Stimulated activated CD8-positive, alpha-beta memory T cell treated with anti-CD3 and anti-CD28 coated beads, Interleukin-15, amount 100 ng/mL, for 1 hour (primary cell): ENCODE results near the gene MMP12.

Experiments used
- DNase-seq: peaks from one replicate; pipeline ENCODE4 v3.0.0-alpha.2; 2020; ENCODE audit warnings: low read depth

The MMP12 gene

GRCh38 chr11:102850973-102851745, 23.6 kb downstream of the MMP12 start:
- no peak for DNase-seq

- no peak for DNase-seq
Measured at GRCh38 chr11:102849311-102849710, 25.5 kb downstream of the MMP12 start.

GRCh38 chr11:102846292-102846691, 28.5 kb downstream of the MMP12 start:
- no peak for DNase-seq

GRCh38 chr11:102843489-102843888, 31.3 kb downstream of the MMP12 start, which contains the start of gene MMP3:
Gene MMP3, minus strand, starts transcription at chr11:102843609. Its CDS starts 63 bp downstream, at chr11:102843546.
- DNase-seq = no peak

- DNase-seq = no peak
Measured at GRCh38 chr11:102842930-102843329, 31.9 kb downstream of the MMP12 start.

GRCh38 chr11:102840018-102840417, 34.8 kb downstream of the MMP12 start:
- DNase-seq = no peak

GRCh38 chr11:102837646-102838045, 37.1 kb downstream of the MMP12 start:
- DNase-seq = no peak

- no peak for DNase-seq
Measured at GRCh38 chr11:102837156-102837555, 37.6 kb downstream of the MMP12 start.

GRCh38 chr11:102836290-102836875, 38.4 kb downstream of the MMP12 start:
- no peak for DNase-seq

GRCh38 chr11:102833731-102834130, 41.1 kb downstream of the MMP12 start:
- no peak for DNase-seq

GRCh38 chr11:102832612-102833011, 42.2 kb downstream of the MMP12 start:
- no peak for DNase-seq

- DNase-seq = no peak
Measured at GRCh38 chr11:102831489-102832440, 43.0 kb downstream of the MMP12 start.

GRCh38 chr11:102831128-102831488, 43.7 kb downstream of the MMP12 start:
- no peak for DNase-seq

GRCh38 chr11:102830001-102830727, 44.6 kb downstream of the MMP12 start:
- DNase-seq = no peak

GRCh38 chr11:102829316-102830000, 45.3 kb downstream of the MMP12 start:
- no peak for DNase-seq

- no peak for DNase-seq
Measured at GRCh38 chr11:102824556-102824955, 50.2 kb downstream of the MMP12 start.

- DNase-seq = no peak
Measured at GRCh38 chr11:102819491-102819890, 55.3 kb downstream of the MMP12 start.

GRCh38 chr11:102813484-102813883, 61.3 kb downstream of the MMP12 start:
- DNase-seq = no peak
